ENCODE measurements around the gene INO80D. TPM values are rescaled to one million over a fixed set of nuclear protein-coding genes. Genes with fewer than 3 reads are reported as not detected.

Gene INO80D
- total RNA-seq, 1 donor from 2014 or later: 21.0 TPM

DNA sequence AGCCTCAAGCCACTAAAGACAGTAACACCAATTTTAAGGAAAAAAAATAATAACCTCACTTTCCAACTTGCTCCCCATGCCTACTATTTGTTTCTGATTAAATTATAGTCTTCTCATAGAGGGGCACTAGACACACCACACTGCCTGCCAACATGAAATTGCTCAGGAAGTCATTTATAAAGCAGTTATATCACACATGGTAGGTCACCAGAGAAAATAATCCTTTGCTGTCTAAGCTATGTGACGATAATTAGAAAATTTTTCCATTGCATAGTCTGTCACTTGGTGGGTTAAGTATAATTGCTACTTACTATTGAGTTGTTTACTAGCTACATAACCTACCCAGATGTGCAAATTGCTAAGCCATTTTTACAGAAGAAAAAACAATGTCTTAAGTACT, 85.2 kb downstream of the INO80D start:
- TF ChIP-seq, protein P1, sequence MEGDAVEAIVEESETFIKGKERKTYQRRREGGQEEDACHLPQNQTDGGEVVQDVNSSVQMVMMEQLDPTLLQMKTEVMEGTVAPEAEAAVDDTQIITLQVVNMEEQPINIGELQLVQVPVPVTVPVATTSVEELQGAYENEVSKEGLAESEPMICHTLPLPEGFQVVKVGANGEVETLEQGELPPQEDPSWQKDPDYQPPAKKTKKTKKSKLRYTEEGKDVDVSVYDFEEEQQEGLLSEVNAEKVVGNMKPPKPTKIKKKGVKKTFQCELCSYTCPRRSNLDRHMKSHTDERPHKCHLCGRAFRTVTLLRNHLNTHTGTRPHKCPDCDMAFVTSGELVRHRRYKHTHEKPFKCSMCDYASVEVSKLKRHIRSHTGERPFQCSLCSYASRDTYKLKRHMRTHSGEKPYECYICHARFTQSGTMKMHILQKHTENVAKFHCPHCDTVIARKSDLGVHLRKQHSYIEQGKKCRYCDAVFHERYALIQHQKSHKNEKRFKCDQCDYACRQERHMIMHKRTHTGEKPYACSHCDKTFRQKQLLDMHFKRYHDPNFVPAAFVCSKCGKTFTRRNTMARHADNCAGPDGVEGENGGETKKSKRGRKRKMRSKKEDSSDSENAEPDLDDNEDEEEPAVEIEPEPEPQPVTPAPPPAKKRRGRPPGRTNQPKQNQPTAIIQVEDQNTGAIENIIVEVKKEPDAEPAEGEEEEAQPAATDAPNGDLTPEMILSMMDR (IDR thresholded peaks at IDR 0.05; ENCODE audit: unreplicated experiment): no peak
- Mint-ChIP-seq H3K4me1 (ENCODE audit: unreplicated experiment) (no peaks in the 10 kb centered on the region), H3K4me3 (ENCODE audit: unreplicated experiment) (no peak overlapping the region)

DNA sequence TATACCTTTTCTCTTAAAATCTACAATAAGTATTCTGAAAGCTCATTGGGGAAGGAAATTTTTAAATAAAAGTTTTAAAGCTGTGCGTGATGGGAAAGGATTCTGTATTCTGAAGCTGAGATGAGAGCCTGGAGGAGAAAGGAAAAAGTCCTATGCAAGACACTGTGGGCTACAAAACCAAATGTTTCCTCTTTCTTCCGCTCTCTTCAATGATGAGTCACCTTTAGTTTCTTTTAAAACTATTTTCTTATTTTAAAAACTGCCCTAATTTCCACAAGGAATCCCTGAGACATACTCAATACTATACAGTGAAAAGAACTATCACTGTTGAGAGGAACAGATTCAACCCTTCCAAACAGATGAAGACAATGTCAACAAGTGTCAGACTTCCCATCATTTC, 87.4 kb downstream of the INO80D start:
- no peak for DNase-seq (ENCODE audit: low spot score)
- H3K36me3 Mint-ChIP-seq (ENCODE audit: low read depth, unreplicated experiment): peaks cover 3% of the 10 kb centered on the region
- H3K4me3 Mint-ChIP-seq (ENCODE audit: unreplicated experiment): no peak overlapping the region
- no peak overlapping the region for H3K27ac Mint-ChIP-seq (ENCODE audit: unreplicated experiment)
- no peaks in the 10 kb centered on the region for H3K27me3 Mint-ChIP-seq (ENCODE audit: unreplicated experiment)
- no peaks in the 10 kb centered on the region for H3K4me1 Mint-ChIP-seq (ENCODE audit: unreplicated experiment)
- TF ChIP-seq, protein P1 (IDR thresholded peaks at IDR 0.05; ENCODE audit: unreplicated experiment): no peak
- H3K9me3 Mint-ChIP-seq (ENCODE audit: unreplicated experiment): no peaks in the 10 kb centered on the region

More for the DNA sequence above, 85.2 kb downstream of the INO80D start:
- DNase-seq (ENCODE audit: low spot score): no peak
- H3K27me3 Mint-ChIP-seq (ENCODE audit: unreplicated experiment): no peaks in the 10 kb centered on the region
- no peak overlapping the region for H3K27ac Mint-ChIP-seq (ENCODE audit: unreplicated experiment)
- peaks cover 23% of the 10 kb centered on the region for H3K36me3 Mint-ChIP-seq (ENCODE audit: low read depth, unreplicated experiment)
- H3K9me3 Mint-ChIP-seq (ENCODE audit: unreplicated experiment): no peaks in the 10 kb centered on the region

DNA sequence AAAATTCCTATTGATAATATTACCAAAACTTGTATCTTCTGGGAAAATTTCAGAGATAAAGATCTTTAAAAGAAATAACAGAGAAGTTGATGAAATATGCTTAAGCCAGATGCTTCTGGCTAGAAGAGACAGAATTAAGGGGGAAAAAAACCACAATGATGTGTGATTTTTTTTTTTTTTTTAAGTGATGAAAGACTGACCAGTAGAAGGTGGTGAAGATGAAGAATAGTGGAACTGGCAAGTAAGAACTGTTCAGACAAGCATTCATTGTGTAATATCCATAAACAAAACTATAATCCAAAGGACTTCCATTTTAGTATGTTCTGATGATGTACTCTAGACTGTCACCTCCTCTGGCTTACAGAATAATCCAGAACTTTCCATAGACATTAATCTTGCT, 89.8 kb downstream of the INO80D start:
- TF ChIP-seq, protein P1 (IDR thresholded peaks at IDR 0.05; ENCODE audit: unreplicated experiment): no peak
- no peaks in the 10 kb centered on the region for H3K36me3 Mint-ChIP-seq (ENCODE audit: low read depth, unreplicated experiment)
- H3K9me3 Mint-ChIP-seq (ENCODE audit: unreplicated experiment): no peaks in the 10 kb centered on the region
- no peak overlapping the region for H3K27ac Mint-ChIP-seq (ENCODE audit: unreplicated experiment)
- no peak for DNase-seq (ENCODE audit: low spot score)
- no peaks in the 10 kb centered on the region for H3K4me1 Mint-ChIP-seq (ENCODE audit: unreplicated experiment)
- H3K27me3 Mint-ChIP-seq (ENCODE audit: unreplicated experiment): no peaks in the 10 kb centered on the region
- no peak overlapping the region for H3K4me3 Mint-ChIP-seq (ENCODE audit: unreplicated experiment)

DNA sequence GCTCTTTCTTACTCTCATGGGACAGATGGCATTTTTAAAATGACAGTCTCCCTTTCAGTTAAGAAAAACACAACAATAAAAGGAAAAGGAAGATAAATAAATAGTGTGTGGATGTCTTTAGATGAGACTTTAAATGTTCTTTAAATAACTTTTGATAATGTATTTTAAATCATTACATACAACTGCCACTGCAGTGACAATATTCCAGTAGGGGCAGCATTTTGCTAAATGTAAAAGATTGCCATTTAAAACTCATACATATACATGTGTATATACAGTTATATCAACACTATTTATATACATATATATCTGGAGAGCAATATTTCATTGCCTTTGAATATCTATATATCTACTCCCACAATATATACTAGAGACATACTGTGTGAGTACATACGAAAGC, 90.7 kb downstream of the INO80D start:
- TF ChIP-seq, protein P1 (IDR thresholded peaks at IDR 0.05; ENCODE audit: unreplicated experiment): no peak
- Mint-ChIP-seq H3K27me3 (ENCODE audit: unreplicated experiment) (no peaks in the 10 kb centered on the region), H3K36me3 (ENCODE audit: low read depth, unreplicated experiment) (no peaks in the 10 kb centered on the region), H3K4me1 (ENCODE audit: unreplicated experiment) (no peaks in the 10 kb centered on the region), H3K27ac (ENCODE audit: unreplicated experiment) (no peak overlapping the region), H3K4me3 (ENCODE audit: unreplicated experiment) (no peak overlapping the region), H3K9me3 (ENCODE audit: unreplicated experiment) (no peaks in the 10 kb centered on the region)
- DNase-seq (ENCODE audit: low spot score): no peak

DNA sequence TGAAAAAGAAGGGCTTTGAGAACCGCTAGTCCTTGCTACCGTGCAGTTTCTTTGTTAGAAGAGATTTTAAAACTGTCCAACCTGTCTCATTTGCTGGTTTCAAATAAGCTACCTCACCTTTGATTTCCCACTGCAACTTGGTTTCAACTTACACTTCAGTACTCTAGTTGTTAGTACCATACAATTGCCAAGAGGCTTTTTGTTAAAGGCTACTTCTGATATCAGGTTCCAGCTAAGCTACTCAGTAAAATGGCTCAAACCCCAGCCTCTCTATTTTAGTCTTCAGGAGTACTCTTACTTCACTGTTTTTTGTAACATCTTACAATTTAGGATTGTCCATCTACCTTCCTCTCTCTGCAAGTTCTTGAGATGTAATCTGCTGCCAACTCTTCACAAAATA, 91.6 kb downstream of the INO80D start:
- H3K36me3 Mint-ChIP-seq (ENCODE audit: low read depth, unreplicated experiment): no peaks in the 10 kb centered on the region
- no peak for DNase-seq (ENCODE audit: low spot score)
- H3K9me3 Mint-ChIP-seq (ENCODE audit: unreplicated experiment): no peaks in the 10 kb centered on the region
- no peak overlapping the region for H3K27ac Mint-ChIP-seq (ENCODE audit: unreplicated experiment)
- H3K27me3 Mint-ChIP-seq (ENCODE audit: unreplicated experiment): no peaks in the 10 kb centered on the region
- H3K4me3 Mint-ChIP-seq (ENCODE audit: unreplicated experiment): no peak overlapping the region
- TF ChIP-seq, protein P1 (IDR thresholded peaks at IDR 0.05; ENCODE audit: unreplicated experiment): no peak
- H3K4me1 Mint-ChIP-seq (ENCODE audit: unreplicated experiment): peaks cover 2% of the 10 kb centered on the region

Data from endothelial cell (in vitro differentiated cells).